ENCODE data around the gene OR52E2.

GRCh38 chr11:5040876-5041275 is 18.6 kb downstream of the OR52E2 start:
- TF ChIP-seq, protein P1, sequence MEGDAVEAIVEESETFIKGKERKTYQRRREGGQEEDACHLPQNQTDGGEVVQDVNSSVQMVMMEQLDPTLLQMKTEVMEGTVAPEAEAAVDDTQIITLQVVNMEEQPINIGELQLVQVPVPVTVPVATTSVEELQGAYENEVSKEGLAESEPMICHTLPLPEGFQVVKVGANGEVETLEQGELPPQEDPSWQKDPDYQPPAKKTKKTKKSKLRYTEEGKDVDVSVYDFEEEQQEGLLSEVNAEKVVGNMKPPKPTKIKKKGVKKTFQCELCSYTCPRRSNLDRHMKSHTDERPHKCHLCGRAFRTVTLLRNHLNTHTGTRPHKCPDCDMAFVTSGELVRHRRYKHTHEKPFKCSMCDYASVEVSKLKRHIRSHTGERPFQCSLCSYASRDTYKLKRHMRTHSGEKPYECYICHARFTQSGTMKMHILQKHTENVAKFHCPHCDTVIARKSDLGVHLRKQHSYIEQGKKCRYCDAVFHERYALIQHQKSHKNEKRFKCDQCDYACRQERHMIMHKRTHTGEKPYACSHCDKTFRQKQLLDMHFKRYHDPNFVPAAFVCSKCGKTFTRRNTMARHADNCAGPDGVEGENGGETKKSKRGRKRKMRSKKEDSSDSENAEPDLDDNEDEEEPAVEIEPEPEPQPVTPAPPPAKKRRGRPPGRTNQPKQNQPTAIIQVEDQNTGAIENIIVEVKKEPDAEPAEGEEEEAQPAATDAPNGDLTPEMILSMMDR (IDR thresholded peaks at IDR 0.05) = no peak
- TF ChIP-seq POLR2A (IDR thresholded peaks at IDR 0.05) = no peak

All from esophagus squamous epithelium (tissue), 4 donors.